H1 (cell line): ENCODE data around the gene OR6M1. TPM values are rescaled to one million over a fixed set of nuclear protein-coding genes. Genes with fewer than 3 reads are reported as not detected.

Experiments used
- HDAC2 ChIP-seq, 2 experiments: fragments of 300-600 bp in 1 of 2; sonication (generic) in 1 of 2; IDR thresholded peaks; 2 replicates each; pipeline ENCODE4 v1.6.1; 2011 to 2012; ENCODE audit warnings: low read depth in 2 of 2, low read length in 2 of 2, mild to moderate bottlenecking in 2 of 2, moderate library complexity in 2 of 2, borderline replicate concordance in 1 of 2, inconsistent platforms in 1 of 2
- NRF1 ChIP-seq: IDR thresholded peaks from 2 replicates; pipeline ENCODE4 v1.6.1; 2011; ENCODE audit warnings: mild to moderate bottlenecking, low read depth, low read length, improper control_type of control experiment
- RFX5 ChIP-seq: IDR thresholded peaks from 2 replicates; pipeline ENCODE4 v1.6.1; 2011; ENCODE audit warnings: low read depth, low read length, improper control_type of control experiment, borderline replicate concordance
- SIX5 ChIP-seq: IDR thresholded peaks from 2 replicates; pipeline ENCODE4 v1.6.1; 2011; ENCODE audit warnings: mild to moderate bottlenecking, low read depth, low read length
- YY1 ChIP-seq: IDR thresholded peaks from 2 replicates; pipeline ENCODE4 v1.6.1; 2011; ENCODE audit warnings: low read depth, mild to moderate bottlenecking, low read length
- polyA plus RNA-seq, 7 experiments: library from polyadenylated mRNA; depleted of rRNA in 3 of 7; stranded (reverse) in 5 of 7; unstranded in 2 of 7; fragments of >200 nt in 5 of 7; fragments of 200-250 nt in 2 of 7; gene quantifications; 1 replicate in 5 of 7; 2 replicates in 1 of 7; 4 replicates in 1 of 7; pipeline versions ENCODE4 v1.2.1 to v1.2.3, GENCODE V29; 2011 to 2013; ENCODE audit warnings: missing spikeins in 2 of 7, mixed read lengths in 2 of 7
- total RNA-seq: library from RNA; stranded (reverse); fragmentation: NEBNext Ultra II Directional; extraction: Animal tissue kit (Norgen Biotek cat#: 25700); gene quantifications from 2 replicates; pipeline ENCODE4 v1.2.1, GENCODE V29; 2021
- TF ChIP-seq, protein P1 (sequence below): IDR thresholded peaks from 2 replicates; pipeline ENCODE4 v1.6.1; 2012; ENCODE audit warnings: inconsistent platforms

The OR6M1 gene
- total and polyA plus RNA-seq, 2 of the 8 experiments (the other 6 are each of a cell fraction or from before 2014, with no cell fraction given) = not detected

DNA sequence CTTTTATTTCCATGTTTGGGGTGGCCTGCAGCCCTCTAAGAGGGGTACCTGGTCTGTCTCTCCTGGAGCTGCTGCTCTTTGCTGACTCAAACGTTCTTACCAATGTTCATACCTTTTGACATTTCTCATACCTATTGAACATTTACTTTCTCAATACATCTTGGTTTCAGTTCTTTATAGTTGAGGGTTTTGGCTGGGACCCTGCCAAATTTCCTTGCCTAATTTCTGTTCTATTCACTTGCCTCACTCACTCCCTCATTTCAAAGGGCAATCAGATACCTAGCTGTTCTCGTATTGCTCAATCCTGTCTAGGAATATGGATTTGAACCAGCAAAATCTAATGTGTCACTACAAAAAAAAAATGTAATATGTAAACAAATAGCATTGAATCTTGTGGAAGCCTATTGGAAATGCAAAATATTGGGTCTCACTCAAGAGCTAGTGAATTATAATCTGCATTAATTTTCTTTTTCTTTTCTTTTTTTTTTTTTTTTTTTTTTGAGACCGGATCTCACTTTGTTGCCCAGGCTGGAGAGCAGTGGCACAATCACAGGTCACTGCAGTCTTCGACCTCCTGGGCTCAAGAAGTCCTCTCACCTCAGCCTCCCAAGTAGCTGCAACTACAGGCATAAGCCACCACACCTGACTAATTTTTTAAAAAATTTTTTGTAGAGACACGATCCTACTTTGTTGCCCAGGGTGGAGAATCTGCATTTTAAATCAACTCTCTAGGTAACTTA lies 7.5 kb downstream of the OR6M1 start (continued):
- TF ChIP-seq NRF1 (no peak), SIX5 (no peak), RFX5 (no peak), HDAC2 (IDR thresholded peaks at IDR 0.05; ENCODE audit: borderline replicate concordance in 1 of 2, low read depth in 2 of 2, low read length in 2 of 2) (no peak), YY1 (no peak)
- TF ChIP-seq, protein P1, sequence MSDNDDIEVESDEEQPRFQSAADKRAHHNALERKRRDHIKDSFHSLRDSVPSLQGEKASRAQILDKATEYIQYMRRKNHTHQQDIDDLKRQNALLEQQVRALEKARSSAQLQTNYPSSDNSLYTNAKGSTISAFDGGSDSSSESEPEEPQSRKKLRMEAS = no peak
- TF ChIP-seq, all 59 proteins: peak for 0
